IMR-90 (cell line): ENCODE results near the gene CD82. TPM values are rescaled to one million over a fixed set of nuclear protein-coding genes. Genes with fewer than 3 reads are reported as not detected.
A peak's percentile ranks its signal among the peaks of the same experiment; 100 is the strongest.

Experiments used
- ATAC-seq: fragments of 200-7000 bp; cut with Tn5 transposase; 2 replicates; pipeline ENCODE4 v1.9.1; 2020; ENCODE audit warnings: low read depth, mild to moderate bottlenecking, moderate library complexity
- BruUV-seq: library from RNA; stranded (reverse); fragments of 400-500 nt; replicated peaks from 2 replicates; lab custom pipeline; 2021; lab: Mats Ljungman, UMichigan
- CTCF ChIA-PET: fragments of 300-600 bp; formaldehyde crosslinking; extraction: SDS; loops from one replicate; lab custom pipeline; 2021; ENCODE audit warnings: antibody characterized with exemption; lab: Yijun Ruan, JAX
- POLR2A ChIA-PET: fragments of 300-600 bp; sonication (Branson Sonifier 250); formaldehyde crosslinking; loops from one replicate; lab custom pipeline; 2022; ENCODE audit warnings: antibody characterized with exemption; ENCODE audit not compliant: unreplicated experiment; lab: Charles Lee
- DNase-seq: peaks from one replicate; pipeline ENCODE4 v3.0.0; 2013
- H2AFZ ChIP-seq: replicated peaks from 2 replicates; pipeline ENCODE3; 2013; ENCODE audit warnings: low read length, mild to moderate bottlenecking; ENCODE audit not compliant: poor library complexity
- H2AK5ac ChIP-seq: 2 replicates; pipeline ENCODE4 v1.6.1; 2013; ENCODE audit warnings: low read depth, low read length, inconsistent platforms
- H2AK9ac ChIP-seq: replicated peaks from 2 replicates; pipeline ENCODE3; 2013; ENCODE audit warnings: mild to moderate bottlenecking, low read depth, low read length, moderate library complexity; ENCODE audit not compliant: poor library complexity
- H2BK120ac ChIP-seq: 2 replicates; pipeline ENCODE4 v1.6.1; 2013; ENCODE audit warnings: low read depth, low read length, inconsistent platforms
- H2BK15ac ChIP-seq: 3 replicates; pipeline ENCODE4 v1.6.1; 2013; ENCODE audit warnings: low read depth, low read length, inconsistent platforms
- H2BK20ac ChIP-seq: 2 replicates; pipeline ENCODE4 v1.6.1; 2013; ENCODE audit warnings: low read depth, mild to moderate bottlenecking, inconsistent platforms, low read length, moderate library complexity
- H2BK5ac ChIP-seq: 2 replicates; pipeline ENCODE4 v1.6.1; 2013; ENCODE audit warnings: mild to moderate bottlenecking, low read depth, low read length, inconsistent platforms; ENCODE audit not compliant: poor library complexity, severe bottlenecking
- H3K14ac ChIP-seq: replicated peaks from 2 replicates; pipeline ENCODE4 v1.6.1; 2013; ENCODE audit warnings: low read depth, low read length, inconsistent platforms
- H3K18ac ChIP-seq: 2 replicates; pipeline ENCODE4 v1.6.1; 2013; ENCODE audit warnings: low read depth, low read length, control low read depth
- H3K23ac ChIP-seq: 2 replicates; pipeline ENCODE4 v1.6.1; 2013; ENCODE audit warnings: low read depth, low read length, inconsistent platforms
- H3K27ac ChIP-seq: 2 replicates; pipeline ENCODE4 v1.5.1; 2013; ENCODE audit warnings: mild to moderate bottlenecking, control low read depth, low read length; ENCODE audit not compliant: insufficient read depth
- H3K27me3 ChIP-seq: 2 replicates; pipeline ENCODE4 v1.6.1; 2013; ENCODE audit warnings: low read length; ENCODE audit not compliant: control insufficient read depth, insufficient read depth
- H3K36me3 ChIP-seq: 2 replicates; pipeline ENCODE4 v1.6.1; 2013; ENCODE audit warnings: low read length, mixed read lengths; ENCODE audit not compliant: control insufficient read depth, insufficient read depth
- H3K4ac ChIP-seq: 2 replicates; pipeline ENCODE4 v1.6.1; 2013; ENCODE audit warnings: low read depth, low read length, inconsistent platforms
- H3K4me1 ChIP-seq: 2 replicates; pipeline ENCODE4 v1.6.1; 2013; ENCODE audit warnings: low read length, mixed read lengths; ENCODE audit not compliant: control insufficient read depth, insufficient read depth
- H3K4me2 ChIP-seq: 2 replicates; pipeline ENCODE4 v1.6.1; 2013; ENCODE audit warnings: low read depth, mild to moderate bottlenecking, control low read depth, low read length, moderate library complexity
- H3K4me3 ChIP-seq: 2 replicates; pipeline ENCODE4 v1.5.1; 2013; ENCODE audit warnings: low read depth, mild to moderate bottlenecking, control low read depth, low read length, moderate library complexity; ENCODE audit not compliant: insufficient read depth
- H3K56ac ChIP-seq: 2 replicates; pipeline ENCODE4 v1.6.1; 2013; ENCODE audit warnings: low read length, inconsistent platforms; ENCODE audit not compliant: insufficient read depth; ENCODE audit errors: extremely low read depth
- H3K79me1 ChIP-seq, 2 experiments: 2 replicates each; pipeline ENCODE4 v1.6.1; 2013; ENCODE audit warnings: low read length in 2 of 2, inconsistent platforms in 1 of 2, low read depth in 1 of 2
- H3K9ac ChIP-seq: 2 replicates; pipeline ENCODE4 v1.6.1; 2013; ENCODE audit warnings: low read depth, low read length, control low read depth
- H3K9me1 ChIP-seq: 2 replicates; pipeline ENCODE4 v1.6.1; 2013; ENCODE audit warnings: low read length, inconsistent platforms; ENCODE audit not compliant: insufficient read depth
- H3K9me3 ChIP-seq: 2 replicates; pipeline ENCODE4 v1.6.1; 2013; ENCODE audit warnings: low read length; ENCODE audit not compliant: control insufficient read depth, insufficient read depth
- H4K20me1 ChIP-seq: 2 replicates; pipeline ENCODE4 v1.6.1; 2013; ENCODE audit warnings: low read length, inconsistent platforms; ENCODE audit not compliant: insufficient read depth
- H4K5ac ChIP-seq: 2 replicates; pipeline ENCODE4 v1.6.1; 2013; ENCODE audit warnings: mild to moderate bottlenecking, low read depth, low read length, control low read depth
- H4K8ac ChIP-seq, 2 experiments: 2 replicates each; pipeline ENCODE4 v1.6.1; 2013; ENCODE audit warnings: low read depth in 2 of 2, low read length in 2 of 2, control low read depth in 1 of 2, inconsistent platforms in 1 of 2
- H4K91ac ChIP-seq: 2 replicates; pipeline ENCODE4 v1.6.1; 2013; ENCODE audit warnings: low read depth, low read length, inconsistent platforms; ENCODE audit not compliant: insufficient read depth
- BHLHE40 ChIP-seq: fragments of 150-350 bp; IDR thresholded peaks from 2 replicates; pipeline ENCODE4 v1.6.1; 2016; ENCODE audit warnings: mild to moderate bottlenecking, low read depth, low read length
- MAFK ChIP-seq: IDR thresholded peaks from 2 replicates; pipeline ENCODE4 v1.6.1; 2012; ENCODE audit warnings: low read depth, low read length, improper control_type of control experiment
- MAZ ChIP-seq: IDR thresholded peaks from 2 replicates; pipeline ENCODE4 v1.6.1; 2012; ENCODE audit warnings: low read depth, mild to moderate bottlenecking, low read length, improper control_type of control experiment, moderate library complexity, borderline replicate concordance
- NFE2L2 ChIP-seq: fragments of 150-350 bp; IDR thresholded peaks from 2 replicates; pipeline ENCODE4 v1.6.1; 2016; ENCODE audit warnings: low read depth, mild to moderate bottlenecking, low read length
- POLR2A ChIP-seq: IDR thresholded peaks from 2 replicates; pipeline ENCODE4 v1.6.1; 2012; ENCODE audit warnings: mild to moderate bottlenecking, low read depth, low read length
- RCOR1 ChIP-seq: IDR thresholded peaks from 2 replicates; pipeline ENCODE4 v1.6.1; 2012; ENCODE audit warnings: mild to moderate bottlenecking, low read length, improper control_type of control experiment; ENCODE audit not compliant: insufficient replicate concordance
- RFX5 ChIP-seq: IDR thresholded peaks from 2 replicates; pipeline ENCODE4 v1.8.0; 2012; ENCODE audit warnings: low read depth, mild to moderate bottlenecking, low read length, moderate library complexity
- SMC3 ChIP-seq: fragments of 150-350 bp; IDR thresholded peaks from 2 replicates; pipeline ENCODE4 v1.6.1; 2016; ENCODE audit warnings: low read depth, mild to moderate bottlenecking, antibody characterized with exemption, low read length, moderate library complexity
- WGBS, 2 experiments: methylation state at CpG; one replicate each; pipeline versions ENCODE4 v1.1.5 to v1.1.7; 2013; ENCODE audit warnings: missing lambda C conversion rate in 2 of 2; ENCODE audit not compliant: insufficient read length in 1 of 2; ENCODE audit errors: extremely low coverage in 2 of 2; 5-methylcytosine and 5-hydroxymethylcytosine counted together
- dilution Hi-C: fragments of 300-500 bp; cut with HindIII; formaldehyde crosslinking; loops from one replicate; pipeline ENCODE4 v1.14.3; 2018; ENCODE audit warnings: low sequenced_read_pairs; ENCODE audit not compliant: unreplicated experiment
- in situ Hi-C: fragments of 300-500 bp; cut with MboI; formaldehyde crosslinking; loops from 3 replicates; pipeline ENCODE4 v1.14.3; 2019; ENCODE audit warnings: low sequenced_read_pairs, inconsistent platforms, mixed read lengths
- intact Hi-C: fragments of 100-400 bp; cut with micrococcal nuclease; formaldehyde crosslinking; loops from 2 replicates; pipeline ENCODE4 v1.10.0; 2022
- polyA plus RNA-seq, 3 experiments: library from polyadenylated mRNA; depleted of rRNA; stranded (reverse); fragments of >200 nt; gene quantifications; 2 replicates each; pipeline ENCODE4 v1.2.3, GENCODE V29; 2012; ENCODE audit warnings: low replicate concordance in 1 of 3
- total RNA-seq: library from RNA; depleted of rRNA; stranded (reverse); fragments of >200 nt; gene quantifications from 2 replicates; pipeline ENCODE4 v1.2.3, GENCODE V29; 2012
- TF ChIP-seq, protein P1 (sequence below): fragments of 150-350 bp; IDR thresholded peaks from 2 replicates; pipeline ENCODE4 v1.6.1; 2016; ENCODE audit warnings: low read depth, mild to moderate bottlenecking, low read length, moderate library complexity, borderline replicate concordance
- TF ChIP-seq, protein P2 (sequence below): conservative IDR thresholded peaks from 2 replicates; pipeline ENCODE4 v1.5.1; 2012; ENCODE audit warnings: mild to moderate bottlenecking, low read depth, low read length, improper control_type of control experiment

CD82 gene
- total and polyA plus RNA-seq, 2 of the 4 experiments (the other 2 are of a cell fraction), result 32.8 to 49.4 TPM

DNA sequence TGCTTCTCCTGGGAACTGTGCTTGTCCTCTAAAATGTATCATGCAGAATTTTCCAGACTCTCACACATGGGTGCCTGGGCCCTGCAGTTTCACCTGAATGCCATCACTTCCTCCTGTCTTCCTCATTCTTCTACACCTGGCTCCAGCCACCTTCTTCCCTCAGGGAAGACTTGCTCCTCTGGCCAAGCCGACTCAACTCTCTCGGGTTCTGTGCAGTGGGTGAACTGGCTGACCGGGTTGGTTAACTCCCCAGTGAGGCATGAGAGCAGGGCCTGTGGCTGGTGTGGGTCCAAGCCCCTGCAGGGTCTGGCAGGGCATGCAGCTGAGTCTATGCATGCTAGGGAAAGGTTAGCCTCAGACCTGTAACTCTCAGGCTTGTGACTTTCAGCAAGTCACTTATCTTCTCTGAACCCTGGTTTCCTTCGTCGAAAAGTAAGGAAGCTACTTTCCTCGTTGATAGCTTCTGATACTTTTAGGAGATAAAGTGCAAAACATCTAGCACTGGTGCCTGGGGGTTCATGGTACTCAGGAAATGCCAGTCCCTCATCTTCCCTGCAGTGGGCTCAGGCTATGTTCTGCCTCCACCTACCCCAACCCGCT lies 11.9 kb downstream of the CD82 start:
- Histone ChIP-seq H2BK120ac (no peak overlapping the region), H3K4ac (peak overlapping the region; percentile 22; the same call in 1 of the 2 replicates), H3K56ac (no peak overlapping the region), H4K20me1 (no peaks in the 10 kb centered on the region), H3K18ac (no peak overlapping the region), H2AFZ (no peak overlapping the region), H3K23ac (no peak overlapping the region), H3K4me3 (no peak overlapping the region), H3K27me3 (no peaks in the 10 kb centered on the region), H3K14ac (no peak overlapping the region), H2AK9ac (no peak overlapping the region), H3K27ac (no peak overlapping the region), H3K79me1 (peaks cover 26 to 68% of the 10 kb centered on the region in 2 experiments), H4K91ac (peak overlapping the region; percentile 38; the same call in 1 of the 2 replicates), H4K8ac (no peak overlapping the region), H3K36me3 (no peaks in the 10 kb centered on the region; the same call in 1 of the 2 replicates), H3K9me3 (no peaks in the 10 kb centered on the region), H3K4me2 (no peak overlapping the region), H3K9ac (no peak overlapping the region), H2BK20ac (no peak overlapping the region), H2BK5ac (no peak overlapping the region), H3K4me1 (peaks cover 28% of the 10 kb centered on the region), H3K9me1 (peaks cover 19% of the 10 kb centered on the region), H2AK5ac (peak overlapping the region; percentile 89), H4K5ac (no peak overlapping the region), H2BK15ac (peak overlapping the region; percentile 23; the same call in 2 of the 3 replicates)
- no TSS peak for BruUV-seq
- in situ Hi-C loops, result no loop called here
- WGBS, 2 experiments, result 94% methylated on average over 3 of the region's 7 CpGs; no CpG with 5 or more reads in 1 of the 2 experiments
- dilution Hi-C loops, result no loop called here
- ChIA-PET CTCF (no interaction called here), POLR2A (no interaction called here)
- intact Hi-C loops, result no loop called here
- TF ChIP-seq, protein P1, sequence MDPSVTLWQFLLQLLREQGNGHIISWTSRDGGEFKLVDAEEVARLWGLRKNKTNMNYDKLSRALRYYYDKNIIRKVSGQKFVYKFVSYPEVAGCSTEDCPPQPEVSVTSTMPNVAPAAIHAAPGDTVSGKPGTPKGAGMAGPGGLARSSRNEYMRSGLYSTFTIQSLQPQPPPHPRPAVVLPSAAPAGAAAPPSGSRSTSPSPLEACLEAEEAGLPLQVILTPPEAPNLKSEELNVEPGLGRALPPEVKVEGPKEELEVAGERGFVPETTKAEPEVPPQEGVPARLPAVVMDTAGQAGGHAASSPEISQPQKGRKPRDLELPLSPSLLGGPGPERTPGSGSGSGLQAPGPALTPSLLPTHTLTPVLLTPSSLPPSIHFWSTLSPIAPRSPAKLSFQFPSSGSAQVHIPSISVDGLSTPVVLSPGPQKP, result no peak
- TF ChIP-seq MAZ, result no peak
- TF ChIP-seq POLR2A, result no peak
- TF ChIP-seq SMC3, result no peak
- no peak for TF ChIP-seq RFX5
- TF ChIP-seq RCOR1, result no peak
- TF ChIP-seq BHLHE40, result no peak
- TF ChIP-seq MAFK, result no peak
- TF ChIP-seq, protein P2, sequence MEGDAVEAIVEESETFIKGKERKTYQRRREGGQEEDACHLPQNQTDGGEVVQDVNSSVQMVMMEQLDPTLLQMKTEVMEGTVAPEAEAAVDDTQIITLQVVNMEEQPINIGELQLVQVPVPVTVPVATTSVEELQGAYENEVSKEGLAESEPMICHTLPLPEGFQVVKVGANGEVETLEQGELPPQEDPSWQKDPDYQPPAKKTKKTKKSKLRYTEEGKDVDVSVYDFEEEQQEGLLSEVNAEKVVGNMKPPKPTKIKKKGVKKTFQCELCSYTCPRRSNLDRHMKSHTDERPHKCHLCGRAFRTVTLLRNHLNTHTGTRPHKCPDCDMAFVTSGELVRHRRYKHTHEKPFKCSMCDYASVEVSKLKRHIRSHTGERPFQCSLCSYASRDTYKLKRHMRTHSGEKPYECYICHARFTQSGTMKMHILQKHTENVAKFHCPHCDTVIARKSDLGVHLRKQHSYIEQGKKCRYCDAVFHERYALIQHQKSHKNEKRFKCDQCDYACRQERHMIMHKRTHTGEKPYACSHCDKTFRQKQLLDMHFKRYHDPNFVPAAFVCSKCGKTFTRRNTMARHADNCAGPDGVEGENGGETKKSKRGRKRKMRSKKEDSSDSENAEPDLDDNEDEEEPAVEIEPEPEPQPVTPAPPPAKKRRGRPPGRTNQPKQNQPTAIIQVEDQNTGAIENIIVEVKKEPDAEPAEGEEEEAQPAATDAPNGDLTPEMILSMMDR, result no peak
- TF ChIP-seq NFE2L2, result no peak
- ATAC-seq, result no peak
- no peak for DNase-seq
